GM23248 (cell line): ENCODE results near the gene KAT5. TPM values are rescaled to one million over a fixed set of nuclear protein-coding genes. Genes with fewer than 3 reads are reported as not detected.

ENCODE experiments used
- DNase-seq: peaks from one replicate; pipeline ENCODE4 v3.0.0-alpha.2; 2015
- H2AFZ ChIP-seq: fragments of 200-600 bp; sonication (generic); 2 replicates; pipeline ENCODE4 v1.6.1; 2016; ENCODE audit warnings: antibody characterized with exemption
- H3F3A ChIP-seq: fragments of 200-600 bp; sonication (generic); 2 replicates; pipeline ENCODE4 v1.6.1; 2016; ENCODE audit warnings: mild to moderate bottlenecking, antibody characterized with exemption, mixed run types; ENCODE audit not compliant: insufficient read depth
- H3K27ac ChIP-seq: fragments of 200-600 bp; sonication (generic); 2 replicates; pipeline ENCODE4 v1.5.1; 2016; ENCODE audit warnings: mild to moderate bottlenecking
- H3K27me3 ChIP-seq: fragments of 200-600 bp; sonication (generic); replicated peaks from 2 replicates; pipeline ENCODE4 v1.6.1; 2016; ENCODE audit warnings: mild to moderate bottlenecking; ENCODE audit not compliant: insufficient read depth
- H3K36me3 ChIP-seq: fragments of 200-600 bp; sonication (generic); 2 replicates; pipeline ENCODE4 v1.6.1; 2016; ENCODE audit warnings: low read depth, mild to moderate bottlenecking
- H3K4me1 ChIP-seq: fragments of 200-600 bp; sonication (generic); 2 replicates; pipeline ENCODE4 v1.6.1; 2016; ENCODE audit warnings: mild to moderate bottlenecking; ENCODE audit not compliant: insufficient read depth
- H3K4me2 ChIP-seq: fragments of 200-600 bp; sonication (generic); one replicate; pipeline ENCODE4 v1.6.1; 2016; ENCODE audit warnings: mild to moderate bottlenecking; ENCODE audit not compliant: unreplicated experiment
- H3K4me3 ChIP-seq: fragments of 200-600 bp; sonication (generic); 2 replicates; pipeline ENCODE4 v1.5.1; 2016; ENCODE audit warnings: mild to moderate bottlenecking
- H3K79me2 ChIP-seq: fragments of 200-600 bp; sonication (generic); 2 replicates; pipeline ENCODE4 v1.6.1; 2016; ENCODE audit warnings: mild to moderate bottlenecking; ENCODE audit not compliant: insufficient read depth
- H3K9ac ChIP-seq: fragments of 200-600 bp; sonication (generic); 2 replicates; pipeline ENCODE4 v1.6.1; 2016; ENCODE audit warnings: mild to moderate bottlenecking
- H3K9me2 ChIP-seq: fragments of 200-600 bp; sonication (generic); 2 replicates; pipeline ENCODE4 v1.6.1; 2016; ENCODE audit warnings: mixed run types, mild to moderate bottlenecking, moderate library complexity; ENCODE audit not compliant: insufficient read depth
- H3K9me3 ChIP-seq: fragments of 200-600 bp; sonication (generic); one replicate; pipeline ENCODE4 v1.6.1; 2017; ENCODE audit warnings: low read depth
- H4K20me1 ChIP-seq: fragments of 200-600 bp; sonication (generic); 2 replicates; pipeline ENCODE4 v1.6.0; 2016; ENCODE audit not compliant: insufficient read depth
- EZH2 ChIP-seq: fragments of 200-600 bp; sonication (generic); IDR thresholded peaks from 2 replicates; pipeline ENCODE4 v1.6.1; 2018; ENCODE audit warnings: antibody characterized with exemption, mild to moderate bottlenecking; ENCODE audit not compliant: insufficient read depth, poor library complexity, severe bottlenecking
- EZH2phosphoT487 ChIP-seq: fragments of 200-600 bp; sonication (generic); IDR thresholded peaks from 2 replicates; pipeline ENCODE4 v1.6.1; 2018; ENCODE audit warnings: antibody characterized with exemption, moderate library complexity, mild to moderate bottlenecking, low read depth; ENCODE audit not compliant: insufficient read depth
- WGBS, 2 experiments: methylation state at CpG; one replicate each; pipeline ENCODE4 v1.1.6; 2015 to 2017; ENCODE audit warnings: low lambda C conversion rate in 2 of 2, low coverage in 1 of 2; ENCODE audit errors: missing lambda C conversion rate in 2 of 2; 5-methylcytosine and 5-hydroxymethylcytosine counted together
- in situ Hi-C: fragments of 300-500 bp; cut with MboI; formaldehyde crosslinking; loops from 2 replicates; pipeline ENCODE4 v1.15.0; 2020
- polyA plus RNA-seq: library from polyadenylated mRNA; unstranded; fragments of >200 nt; fragmentation: Nextera tagmentation; extraction: Ambion mirVana; gene quantifications from 2 replicates; pipeline ENCODE4 v1.2.1, GENCODE V29; 2016
- total RNA-seq: library from RNA; depleted of rRNA; stranded (reverse); fragments of >200 nt; shearing (Covaris generic); gene quantifications from 2 replicates; pipeline ENCODE4 v1.2.3, GENCODE V29; 2014

Gene KAT5
- total and polyA plus RNA-seq, 2 experiments from 2014 or later = 29.5 to 36.6 TPM

DNA sequence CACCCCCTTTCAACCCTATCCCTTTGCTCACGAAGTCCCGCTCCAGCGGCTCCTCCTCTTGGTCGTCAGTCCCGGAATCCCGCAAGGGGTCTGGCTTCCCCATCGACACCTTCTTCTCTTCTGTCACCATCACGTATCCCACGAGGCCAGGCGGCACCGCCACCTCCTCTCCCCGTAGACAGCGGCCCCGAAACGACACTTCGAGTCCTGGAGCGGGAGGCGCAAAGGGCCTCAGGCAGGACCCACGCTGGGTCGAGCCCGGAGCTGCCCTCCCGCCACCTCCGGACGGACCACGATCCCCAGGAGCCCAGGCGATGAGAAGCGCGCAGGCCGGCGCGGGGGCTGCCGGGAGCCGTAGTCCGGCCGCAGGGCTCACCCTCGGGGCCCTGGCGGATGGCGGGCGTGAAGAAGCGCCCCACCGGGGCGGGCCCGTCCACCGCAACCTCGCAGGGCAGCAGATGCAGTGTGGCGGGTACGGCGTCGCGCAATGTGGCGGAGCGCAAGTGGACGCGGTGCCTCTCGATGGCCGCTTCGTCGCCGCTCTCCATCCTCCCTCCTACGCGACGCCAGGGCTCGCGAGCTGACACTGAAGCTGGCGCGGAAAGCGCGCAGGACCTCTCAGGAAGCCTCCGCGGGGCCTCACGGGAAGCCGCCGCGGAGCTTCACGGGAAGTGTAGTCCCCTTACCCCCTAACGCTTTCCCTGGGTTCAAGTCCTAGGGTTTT is 8.3 kb downstream of the KAT5 start, which contains the start of gene RNASEH2C:
Gene RNASEH2C, minus strand, starts transcription at position 588 of the 724 bp plus-strand sequence. Its CDS starts 40 bp downstream, at position 548.
- peak; percentile 97 for DNase-seq
- Histone ChIP-seq H3K4me1 (peaks cover 14% of the 10 kb centered on the region), H4K20me1 (no peaks in the 10 kb centered on the region), H3K9me2 (no peaks in the 10 kb centered on the region), H3K27ac (peak within 1 kb of the TSS; percentile 62), H2AFZ (peak within 1 kb of the TSS; percentile 94), H3F3A (peaks cover 16% of the 10 kb centered on the region; the same call in 1 of the 2 replicates), H3K27me3 (no peaks in the 10 kb centered on the region), H3K4me2 (peak within 1 kb of the TSS; percentile 97), H3K9me3 (no peaks in the 10 kb centered on the region), H3K4me3 (peak within 1 kb of the TSS; percentile 80), H3K36me3 (peaks cover 14% of the 10 kb centered on the region; the same call in 1 of the 2 replicates), H3K79me2 (peaks cover 46% of the 10 kb centered on the region), H3K9ac (peak within 1 kb of the TSS; percentile 83)
- no peak for TF ChIP-seq EZH2phosphoT487
- TF ChIP-seq EZH2 = no peak
- whole genome bisulfite sequencing, 2 experiments = 0 to 1% methylated on average over 56 to 57 of the region's 76 CpGs
- in situ Hi-C loops = no loop called here

DNA sequence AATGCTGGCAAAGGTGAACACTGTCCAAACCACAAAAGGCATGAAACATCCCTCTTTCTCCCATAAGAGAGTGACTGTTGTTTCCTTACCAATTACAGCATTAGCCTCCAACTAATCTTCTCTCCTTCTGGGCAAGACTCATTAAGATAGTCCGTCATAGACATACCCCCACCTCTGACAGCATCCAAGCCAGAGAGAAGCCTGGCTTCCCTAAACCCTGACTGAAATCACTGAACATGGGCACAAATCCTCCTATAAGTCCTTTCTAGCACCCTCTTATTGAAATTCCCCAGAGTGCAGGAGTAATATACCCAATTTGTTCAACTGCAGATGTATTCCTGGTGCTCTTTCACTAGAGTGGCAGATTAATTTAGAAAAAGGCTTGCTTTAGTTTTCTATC is 10.2 kb downstream of the KAT5 start:
- in situ Hi-C loops = no loop called here
- Histone ChIP-seq H3K9me3 (no peaks in the 10 kb centered on the region), H3K27ac (no peak overlapping the region), H3K4me2 (no peak overlapping the region), H3K4me3 (no peak overlapping the region), H3K27me3 (no peaks in the 10 kb centered on the region), H3K36me3 (peaks cover 8% of the 10 kb centered on the region; the same call in 1 of the 2 replicates), H3F3A (peaks cover 16% of the 10 kb centered on the region; the same call in 1 of the 2 replicates), H4K20me1 (no peaks in the 10 kb centered on the region), H3K9ac (no peak overlapping the region), H3K4me1 (peaks cover 14% of the 10 kb centered on the region), H3K9me2 (no peaks in the 10 kb centered on the region), H2AFZ (peak overlapping the region; percentile 94; the same call in 1 of the 2 replicates), H3K79me2 (peaks cover 27% of the 10 kb centered on the region)
- 65 to 68% methylated on average over 1 of the region's 1 CpG for WGBS, 2 experiments
- TF ChIP-seq EZH2phosphoT487 = no peak
- TF ChIP-seq EZH2 = no peak
- no peak for DNase-seq

DNA sequence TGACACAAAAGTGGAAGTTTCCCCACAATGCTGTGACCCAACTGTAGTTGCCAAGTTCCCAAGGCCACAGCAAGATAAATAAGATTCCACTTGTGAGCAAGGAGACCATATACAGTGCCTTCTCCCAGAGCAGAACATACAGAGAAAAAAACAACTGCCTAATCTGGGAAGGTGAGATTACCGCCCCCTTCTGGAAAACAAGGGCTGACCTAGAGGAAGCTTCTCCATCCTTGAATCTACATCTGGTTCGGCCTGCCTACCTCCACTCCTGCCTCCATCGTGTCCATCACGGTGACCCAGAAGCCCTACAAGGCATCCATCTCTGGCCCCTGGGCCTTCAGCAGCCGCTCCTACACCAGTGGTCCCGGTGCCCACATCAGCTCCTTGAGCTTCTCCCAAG is 14.6 kb downstream of the KAT5 start:
- H3K27ac ChIP-seq = no peak overlapping the region
- H3K36me3 ChIP-seq = no peaks in the 10 kb centered on the region
- no peak overlapping the region for H3K9ac ChIP-seq
- no peaks in the 10 kb centered on the region for H3K79me2 ChIP-seq
- no peaks in the 10 kb centered on the region for H3K9me2 ChIP-seq
- no peak overlapping the region for H2AFZ ChIP-seq
- no peaks in the 10 kb centered on the region for H3K4me1 ChIP-seq
- H3F3A ChIP-seq = peaks cover 7% of the 10 kb centered on the region; the same call in 1 of the 2 replicates
- no peak for TF ChIP-seq EZH2
- TF ChIP-seq EZH2phosphoT487 = no peak
- 50 to 52% methylated on average over 6 of the region's 6 CpGs for WGBS, 2 experiments
- no peaks in the 10 kb centered on the region for H4K20me1 ChIP-seq
- 0 out of 2 replicates have a peak, but pooled peaks cover 3% of the 10 kb centered on the region for H3K27me3 ChIP-seq
- no peak overlapping the region for H3K4me3 ChIP-seq
- no peaks in the 10 kb centered on the region for H3K9me3 ChIP-seq
- H3K4me2 ChIP-seq = no peak overlapping the region
- DNase-seq = no peak
- in situ Hi-C loops = no loop called here

DNA sequence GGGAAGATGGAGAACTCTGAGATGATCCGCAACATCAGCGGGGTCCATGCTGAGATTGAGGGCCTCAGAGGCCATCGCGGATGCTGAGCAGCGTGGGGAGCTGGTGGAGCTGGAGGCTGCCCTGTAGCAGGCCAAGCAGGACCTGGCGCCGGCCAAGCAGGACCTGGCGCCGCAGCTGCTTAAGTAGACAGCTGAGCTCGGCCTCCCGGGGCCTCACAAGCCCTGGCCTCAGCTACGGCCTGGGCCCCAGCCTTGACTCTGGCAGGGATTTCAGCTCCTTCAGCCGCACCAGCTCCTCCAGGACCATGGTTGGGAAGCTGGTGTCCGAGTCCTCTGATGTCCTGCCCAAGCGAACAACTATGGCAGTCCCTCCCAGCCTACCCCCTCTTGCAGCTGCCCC is 15.8 kb downstream of the KAT5 start:
- H3K79me2 ChIP-seq = no peaks in the 10 kb centered on the region
- H3K4me3 ChIP-seq = no peak overlapping the region
- DNase-seq = no peak
- TF ChIP-seq EZH2phosphoT487 (no peak), EZH2 (no peak)
- H3K9ac ChIP-seq = no peak overlapping the region
- WGBS, 2 experiments = 73 to 76% methylated on average over 13 to 15 of the region's 15 CpGs
- H3K9me2 ChIP-seq = no peaks in the 10 kb centered on the region
- H2AFZ ChIP-seq = no peak overlapping the region
- no peaks in the 10 kb centered on the region for H4K20me1 ChIP-seq
- no peak overlapping the region for H3K4me2 ChIP-seq
- H3K27ac ChIP-seq = no peak overlapping the region
- in situ Hi-C loops = no loop called here
- no peaks in the 10 kb centered on the region for H3K4me1 ChIP-seq
- 0 out of 2 replicates have a peak, but pooled peaks cover 3% of the 10 kb centered on the region for H3K27me3 ChIP-seq
- no peaks in the 10 kb centered on the region for H3K9me3 ChIP-seq
- H3K36me3 ChIP-seq = no peaks in the 10 kb centered on the region
- no peaks in the 10 kb centered on the region for H3F3A ChIP-seq
